Dermis lymphatic vessel endothelial cell (primary cell): ENCODE data around the gene DIP2A. TPM values are rescaled to one million over a fixed set of nuclear protein-coding genes. Genes with fewer than 3 reads are reported as not detected.

ENCODE experiments used
- total RNA-seq: library from RNA; depleted of rRNA; stranded (reverse); fragments of >200 nt; gene quantifications from 2 replicates; pipeline ENCODE4 v1.2.1, GENCODE V29; 2014

Gene DIP2A, protein sequence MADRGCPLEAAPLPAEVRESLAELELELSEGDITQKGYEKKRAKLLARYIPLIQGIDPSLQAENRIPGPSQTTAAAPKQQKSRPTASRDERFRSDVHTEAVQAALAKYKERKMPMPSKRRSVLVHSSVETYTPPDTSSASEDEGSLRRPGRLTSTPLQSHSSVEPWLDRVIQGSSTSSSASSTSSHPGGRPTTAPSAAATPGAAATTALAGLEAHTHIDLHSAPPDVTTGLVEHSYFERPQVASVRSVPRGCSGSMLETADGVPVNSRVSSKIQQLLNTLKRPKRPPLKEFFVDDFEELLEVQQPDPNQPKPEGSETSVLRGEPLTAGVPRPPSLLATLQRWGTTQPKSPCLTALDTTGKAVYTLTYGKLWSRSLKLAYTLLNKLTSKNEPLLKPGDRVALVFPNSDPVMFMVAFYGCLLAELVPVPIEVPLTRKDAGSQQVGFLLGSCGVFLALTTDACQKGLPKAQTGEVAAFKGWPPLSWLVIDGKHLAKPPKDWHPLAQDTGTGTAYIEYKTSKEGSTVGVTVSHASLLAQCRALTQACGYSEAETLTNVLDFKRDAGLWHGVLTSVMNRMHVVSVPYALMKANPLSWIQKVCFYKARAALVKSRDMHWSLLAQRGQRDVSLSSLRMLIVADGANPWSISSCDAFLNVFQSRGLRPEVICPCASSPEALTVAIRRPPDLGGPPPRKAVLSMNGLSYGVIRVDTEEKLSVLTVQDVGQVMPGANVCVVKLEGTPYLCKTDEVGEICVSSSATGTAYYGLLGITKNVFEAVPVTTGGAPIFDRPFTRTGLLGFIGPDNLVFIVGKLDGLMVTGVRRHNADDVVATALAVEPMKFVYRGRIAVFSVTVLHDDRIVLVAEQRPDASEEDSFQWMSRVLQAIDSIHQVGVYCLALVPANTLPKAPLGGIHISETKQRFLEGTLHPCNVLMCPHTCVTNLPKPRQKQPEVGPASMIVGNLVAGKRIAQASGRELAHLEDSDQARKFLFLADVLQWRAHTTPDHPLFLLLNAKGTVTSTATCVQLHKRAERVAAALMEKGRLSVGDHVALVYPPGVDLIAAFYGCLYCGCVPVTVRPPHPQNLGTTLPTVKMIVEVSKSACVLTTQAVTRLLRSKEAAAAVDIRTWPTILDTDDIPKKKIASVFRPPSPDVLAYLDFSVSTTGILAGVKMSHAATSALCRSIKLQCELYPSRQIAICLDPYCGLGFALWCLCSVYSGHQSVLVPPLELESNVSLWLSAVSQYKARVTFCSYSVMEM (N-terminal part only)
- 26.1 and 29.4 TPM in 2 replicates for total RNA-seq

GRCh38 chr21:46458315-46459023 lies at the start of gene DIP2A:
TSS of gene DIP2A (plus strand) at chr21:46458891. CDS start at chr21:46459132, 241 bp downstream.

GRCh38 chr21:46604975-46605766 lies 146.5 kb downstream of the DIP2A start, which contains the start of gene S100B:
TSS of gene S100B (minus strand) at chr21:46605082. CDS start at chr21:46602415, 2,667 bp downstream.

Other genes with a start within 250 kb of the DIP2A start
- gene LSS, start 230.1 kb upstream of the DIP2A start, total RNA-seq: 28.6 and 37.9 TPM in 2 replicates
- 65.0 and 96.2 TPM in 2 replicates for gene MCM3AP, start 173.3 kb upstream of the DIP2A start, total RNA-seq
- gene YBEY, start 172.5 kb upstream of the DIP2A start, total RNA-seq: 9.1 and 18.0 TPM in 2 replicates
- gene C21orf58, start 135.0 kb upstream of the DIP2A start, total RNA-seq: 0.77 and 0.87 TPM in 2 replicates
- gene PCNT, start 134.7 kb upstream of the DIP2A start, total RNA-seq: 13.9 and 15.7 TPM in 2 replicates
- 0.22 TPM in 1 of 2 replicates, not detected in the other for gene S100B, start 146.2 kb downstream of the DIP2A start, total RNA-seq
- 136 and 141 TPM in 2 replicates for gene PRMT2, start 176.8 kb downstream of the DIP2A start, total RNA-seq